Hematopoietic multipotent progenitor cell treated with erythropoietin and hydrocortisone succinate and interleukin-3 and kit ligand, for 8 days (in vitro differentiated cells): ENCODE data around the gene SYCN.
"Not testable (repeated sequence)": the region's sequence is repeated elsewhere in the genome, so short reads cannot be mapped to it uniquely, and the experiment has no call there.

Source experiments
- DNase-seq: peaks from one replicate; pipeline ENCODE4 v3.0.0-alpha.2; 2015

The SYCN gene, protein sequence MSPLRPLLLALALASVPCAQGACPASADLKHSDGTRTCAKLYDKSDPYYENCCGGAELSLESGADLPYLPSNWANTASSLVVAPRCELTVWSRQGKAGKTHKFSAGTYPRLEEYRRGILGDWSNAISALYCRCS

DNA sequence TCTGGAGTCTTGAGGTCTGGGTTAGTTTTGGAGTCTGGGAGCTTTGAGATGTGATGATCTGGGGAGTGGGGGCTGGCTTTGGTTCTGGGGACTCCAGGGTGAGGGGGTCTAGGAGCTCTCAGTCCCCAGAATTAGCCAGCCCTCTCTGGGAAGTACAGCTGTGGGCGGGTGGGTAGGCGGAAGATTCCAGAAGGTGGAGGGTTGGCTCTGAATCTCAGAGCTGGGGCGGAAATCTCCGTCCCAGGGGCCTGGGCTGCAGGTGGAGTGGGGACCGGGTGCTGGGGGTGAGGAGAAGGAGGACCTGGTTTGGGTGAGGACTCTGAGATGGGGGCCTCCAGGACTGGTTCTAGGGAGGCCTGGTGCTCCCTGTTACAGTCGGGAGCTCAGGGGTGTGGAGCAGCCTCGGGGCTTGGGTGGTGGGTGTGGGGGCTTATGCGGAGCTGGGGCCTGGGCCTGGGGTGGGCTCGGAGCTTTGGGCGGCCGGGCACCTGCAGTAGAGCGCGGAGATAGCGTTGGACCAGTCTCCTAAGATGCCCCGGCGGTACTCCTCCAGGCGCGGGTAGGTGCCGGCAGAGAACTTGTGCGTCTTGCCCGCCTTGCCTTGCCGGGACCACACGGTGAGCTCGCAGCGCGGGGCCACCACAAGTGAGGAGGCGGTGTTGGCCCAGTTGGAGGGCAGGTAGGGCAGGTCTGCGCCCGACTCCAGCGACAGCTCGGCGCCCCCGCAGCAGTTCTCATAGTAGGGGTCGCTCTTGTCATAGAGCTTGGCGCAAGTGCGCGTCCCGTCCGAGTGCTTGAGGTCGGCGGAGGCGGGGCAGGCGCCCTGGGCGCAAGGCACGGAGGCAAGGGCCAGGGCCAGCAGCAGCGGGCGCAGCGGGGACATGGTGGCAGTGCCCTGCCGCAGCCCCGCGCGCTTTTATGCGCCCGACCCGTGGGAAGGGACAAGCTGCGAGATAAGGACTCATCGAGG lies at the start of gene SYCN:
TSS of gene SYCN (minus strand) at position 892 of the 970 bp plus-strand sequence. CDS start at position 883, 9 bp downstream.
- peak; percentile 12 for DNase-seq

DNA sequence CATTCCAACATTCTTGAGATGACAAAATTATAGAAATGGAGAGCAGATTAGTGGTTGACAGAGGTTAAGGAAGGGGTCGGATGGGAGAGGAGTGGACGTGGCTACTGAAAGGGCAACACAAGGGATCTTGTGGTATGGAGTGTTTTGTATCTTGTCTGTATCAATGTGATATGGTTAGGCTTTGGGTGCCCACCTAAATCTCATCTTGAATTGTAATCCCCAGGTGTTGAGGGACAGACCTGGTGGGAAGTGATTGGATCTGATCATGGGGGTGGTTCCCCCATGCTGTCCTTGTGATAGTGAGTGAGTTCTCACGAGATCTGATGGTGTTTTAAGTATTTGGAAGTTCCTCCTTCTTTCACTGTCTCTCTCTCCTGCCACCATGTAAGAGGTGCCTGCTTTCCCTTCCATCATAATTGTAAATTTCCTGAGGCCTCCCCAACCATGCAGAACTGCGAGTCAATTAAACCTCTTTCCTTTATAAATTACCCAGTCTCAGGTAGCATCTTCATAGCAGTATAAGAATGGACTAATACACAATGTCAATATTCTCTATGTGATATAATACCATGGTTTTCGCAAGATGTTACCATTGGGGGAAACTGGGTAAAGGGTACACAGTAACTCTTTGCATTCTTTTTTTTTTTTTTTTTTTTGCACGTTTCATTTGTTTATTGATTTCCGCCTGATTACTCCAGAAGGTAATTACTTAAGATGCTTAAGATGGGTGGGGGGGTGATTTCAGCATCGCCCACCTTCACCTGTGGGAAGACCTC lies 49.5 kb upstream of the SYCN start:
- DNase-seq: peak; percentile 44

DNA sequence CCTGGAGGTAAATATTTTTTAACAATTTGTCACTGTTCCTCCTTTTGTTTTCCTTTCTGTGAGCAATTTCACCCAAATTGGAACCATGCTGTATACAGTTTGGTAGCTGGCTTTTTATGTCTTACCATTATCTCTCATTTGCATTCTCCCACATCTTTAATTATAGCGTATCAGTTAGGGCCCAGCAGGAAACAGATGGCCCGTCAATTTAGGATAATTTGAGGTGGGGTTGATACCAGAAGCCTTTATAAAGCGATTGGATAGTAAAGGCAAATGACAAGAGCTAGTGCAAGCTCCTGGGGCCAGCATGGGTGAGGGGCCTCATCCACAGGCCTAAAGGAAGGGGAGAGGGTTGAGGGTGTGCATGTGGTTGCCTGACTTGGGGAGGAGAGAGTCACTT lies 48.4 kb upstream of the SYCN start:
- peak; percentile 96 for DNase-seq

DNA sequence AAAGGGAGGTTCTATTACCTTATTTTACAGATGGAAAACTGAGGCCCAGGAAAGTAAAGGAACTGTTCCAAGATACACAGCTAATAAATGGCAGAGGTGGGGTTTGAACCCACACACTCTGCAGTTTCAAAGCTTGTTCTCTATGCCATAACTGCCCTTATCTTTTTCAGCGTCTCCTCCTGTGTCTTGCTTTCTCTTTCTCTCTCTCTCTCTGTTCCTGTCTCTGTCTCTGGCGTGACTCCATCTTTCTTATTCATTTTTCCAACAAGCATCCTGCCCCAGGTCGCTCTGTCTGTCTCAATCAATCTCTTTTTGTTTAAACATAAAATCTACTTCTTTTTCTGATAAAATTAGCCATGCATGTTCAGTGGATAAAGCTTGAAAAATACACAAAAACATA lies 47.8 kb upstream of the SYCN start:
- DNase-seq: peak; percentile 79

DNA sequence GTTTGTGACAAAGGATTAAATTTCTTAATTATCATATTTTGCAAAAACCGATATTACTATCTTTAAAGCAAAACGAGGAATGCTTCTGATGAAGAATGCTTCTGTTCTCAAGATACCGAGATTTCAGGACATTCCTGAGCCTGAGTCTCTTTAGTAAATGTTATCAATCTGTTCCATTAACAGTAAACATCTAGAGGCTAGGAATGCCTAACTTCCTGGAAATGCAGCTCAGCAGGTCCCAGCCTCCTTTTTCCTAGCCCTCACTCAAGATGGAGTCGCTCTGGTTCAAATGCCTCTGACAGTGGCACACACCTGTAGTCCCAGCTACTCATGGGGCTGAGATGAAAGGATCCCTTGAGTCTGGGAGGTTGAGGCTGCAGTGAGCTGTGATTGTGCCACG lies 47.0 kb upstream of the SYCN start:
- no peak for DNase-seq

DNA sequence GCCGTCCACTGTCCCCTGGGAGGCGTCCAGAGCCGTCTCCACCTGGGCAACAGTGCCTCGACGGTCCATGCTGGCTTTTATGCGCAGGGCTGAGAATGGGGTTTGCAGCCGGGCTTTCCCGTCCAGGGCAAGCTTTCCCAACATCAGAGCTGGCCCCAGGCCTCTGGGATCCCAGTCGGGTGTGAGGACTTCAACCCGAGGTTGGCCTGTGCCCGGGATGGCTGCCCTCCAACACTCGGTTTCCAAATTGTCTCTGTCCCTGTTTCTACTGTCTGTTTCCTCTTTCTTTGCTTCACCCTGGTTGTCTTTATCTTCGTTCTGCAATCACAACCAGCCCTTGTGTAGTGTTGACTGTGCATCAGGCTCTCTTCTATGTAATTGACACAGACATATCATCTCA lies 44.7 kb upstream of the SYCN start, which contains the start of gene IFNL4:
TSS of gene IFNL4 (minus strand) at position 51 of the 400 bp plus-strand sequence.
- no peak for DNase-seq

DNA sequence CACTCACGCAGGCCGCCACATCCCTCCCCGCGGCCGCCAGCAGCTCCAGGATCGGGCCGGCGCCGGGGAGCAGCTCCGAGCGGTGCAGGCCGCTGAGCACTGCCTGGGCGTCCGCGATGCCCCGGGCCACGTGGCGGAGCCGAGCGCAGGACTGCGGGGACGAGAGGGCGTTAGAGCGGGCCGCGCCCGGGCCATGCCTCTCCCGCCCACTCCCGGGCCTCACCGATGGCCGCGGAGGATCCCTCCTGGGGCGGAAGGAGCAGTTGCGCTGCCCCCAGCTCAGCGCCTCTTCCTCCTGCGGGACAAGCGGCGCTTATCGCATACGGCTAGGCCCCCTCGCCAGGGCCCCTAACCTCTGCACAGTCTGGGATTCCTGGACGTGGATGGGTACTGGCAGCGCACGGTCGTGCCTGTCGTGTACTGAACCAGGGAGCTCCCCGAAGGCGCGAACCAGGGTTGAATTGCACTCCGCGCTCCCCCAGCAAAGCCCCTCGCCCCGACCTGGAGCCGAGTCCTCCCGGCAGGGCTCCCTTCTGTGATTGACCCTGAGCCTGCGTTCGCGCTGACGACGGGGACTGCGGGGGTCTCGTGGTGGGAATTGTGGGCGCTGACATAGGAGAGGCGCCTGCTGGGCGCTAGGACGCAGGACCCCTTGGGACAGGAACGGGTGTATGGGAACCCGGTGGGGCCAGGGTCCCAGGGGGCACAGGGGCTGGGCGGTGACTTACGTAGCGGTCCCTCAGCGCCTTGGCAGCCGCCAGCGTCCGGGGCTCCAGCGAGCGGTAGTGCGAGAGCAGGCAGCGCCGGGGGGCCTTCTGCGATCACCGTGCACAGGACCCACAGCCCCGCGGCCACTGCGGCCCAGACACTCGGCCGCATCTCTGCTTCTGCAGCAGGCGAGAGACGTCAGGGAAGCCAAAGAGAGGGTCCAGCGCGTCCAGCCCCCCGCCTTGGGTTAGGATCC lies 43.9 kb upstream of the SYCN start:
- peak; percentile 32 for DNase-seq

DNA sequence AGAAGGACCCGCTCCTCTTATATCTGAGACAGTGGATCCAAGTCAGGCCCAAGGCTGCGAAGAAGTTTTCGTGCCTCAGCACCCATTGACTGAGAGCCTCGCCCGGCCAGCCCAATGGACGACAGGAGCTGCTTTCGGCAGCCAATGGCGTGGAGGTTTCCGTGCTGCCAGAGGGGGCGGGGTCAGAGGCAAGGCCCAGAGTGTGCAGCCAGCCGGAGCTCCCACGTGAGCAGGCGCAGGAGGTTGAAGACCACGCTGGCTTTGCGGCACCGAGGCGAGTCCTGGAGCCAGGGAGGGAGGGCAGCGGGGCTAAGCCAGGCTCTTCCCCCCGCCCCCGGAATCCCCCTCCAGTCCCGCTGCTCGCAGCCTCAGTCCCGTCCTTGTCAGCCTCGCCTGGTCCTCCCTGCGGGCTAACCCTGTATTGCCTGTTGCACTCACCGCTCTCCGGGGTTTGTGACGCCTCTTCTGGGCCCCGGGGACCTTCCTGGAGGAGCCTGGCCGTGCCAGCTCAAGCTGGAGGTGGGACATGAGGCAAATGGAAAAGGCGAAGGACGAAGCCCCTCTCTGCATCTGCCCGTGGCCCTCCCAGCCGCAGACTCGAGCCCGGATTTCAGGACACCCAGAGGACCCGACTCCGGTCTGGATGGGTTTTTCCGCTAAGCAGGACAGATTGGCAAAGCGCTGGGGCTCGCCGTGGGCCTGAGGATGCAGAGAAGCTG lies 43.0 kb upstream of the SYCN start:
- peak; percentile 34 for DNase-seq

DNA sequence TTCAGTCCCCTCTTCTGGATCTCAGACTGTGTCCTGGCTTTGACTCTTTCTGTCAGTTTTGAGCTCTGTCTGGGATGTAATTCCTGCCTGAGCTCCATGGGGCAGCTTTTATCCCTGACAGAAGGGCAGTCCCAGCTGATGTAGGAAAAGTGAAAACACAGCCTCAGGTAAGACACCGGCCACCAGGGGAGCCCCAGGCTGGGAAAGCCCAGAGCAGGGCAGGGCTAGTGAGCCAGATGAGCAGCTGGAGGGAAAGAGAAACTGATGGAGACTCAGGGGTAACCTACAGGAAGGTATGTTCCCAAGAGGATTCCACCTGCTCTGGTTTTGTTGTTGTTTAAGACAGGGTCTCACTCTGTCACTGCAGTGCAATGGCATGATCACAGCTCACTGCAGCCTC lies 41.1 kb upstream of the SYCN start:
- DNase-seq: not testable (repeated sequence)

DNA sequence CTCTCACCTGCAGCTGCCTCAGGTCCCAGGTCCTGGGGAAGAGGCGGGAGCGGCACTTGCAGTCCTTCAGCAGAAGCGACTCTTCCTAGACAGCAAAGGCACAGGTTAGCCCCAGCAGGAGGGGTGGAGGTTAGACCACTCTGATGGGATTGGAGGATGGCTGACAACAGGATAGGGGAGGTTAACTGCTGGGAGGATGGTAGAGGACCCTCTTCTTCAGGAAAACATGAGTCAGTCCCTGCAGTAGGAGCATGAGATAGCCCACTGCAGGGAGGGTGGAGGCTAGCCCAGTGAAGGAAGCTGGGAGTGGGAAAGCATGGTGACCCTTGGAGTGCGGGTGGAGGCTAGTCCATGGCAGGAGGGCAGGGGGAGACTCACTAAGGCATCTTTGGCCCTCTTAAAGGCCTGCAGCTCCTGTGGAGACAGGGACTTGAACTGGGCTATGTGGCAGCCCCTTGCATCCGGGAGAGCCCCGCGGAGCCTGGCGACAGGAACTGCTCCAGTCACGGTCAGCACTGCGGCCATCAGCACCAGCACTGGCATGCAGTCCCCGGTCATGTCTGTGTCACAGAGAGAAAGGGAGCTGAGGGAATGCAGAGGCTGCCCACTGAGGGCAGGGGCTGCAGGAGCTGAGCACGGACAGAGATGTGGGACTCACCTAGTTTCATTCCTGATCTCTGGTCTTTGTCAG lies 40.5 kb upstream of the SYCN start, which contains the start of gene IFNL3:
TSS of gene IFNL3 (minus strand) at position 597 of the 691 bp plus-strand sequence. CDS start at position 558, 39 bp downstream.
- not testable (repeated sequence) for DNase-seq

DNA sequence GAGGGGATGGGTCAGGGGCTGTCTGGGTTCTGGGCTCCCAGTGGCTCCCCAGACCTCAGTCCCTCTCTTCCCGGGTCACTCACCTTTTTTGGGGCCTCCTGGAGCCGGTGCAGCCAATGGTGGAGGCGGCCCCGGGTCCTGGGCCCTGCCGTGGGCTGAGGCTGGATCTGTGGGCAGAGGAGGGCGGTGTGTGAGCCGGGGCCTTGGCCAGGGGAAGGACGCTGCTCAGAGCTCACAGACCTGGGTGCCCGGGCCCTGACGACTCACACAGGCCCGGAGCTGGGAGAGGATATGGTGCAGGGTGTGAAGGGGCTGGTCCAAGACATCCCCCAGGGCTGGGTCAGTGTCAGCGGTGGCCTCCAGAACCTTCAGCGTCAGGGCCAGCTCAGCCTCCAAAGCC lies 39.7 kb upstream of the SYCN start:
- not testable (repeated sequence) for DNase-seq

DNA sequence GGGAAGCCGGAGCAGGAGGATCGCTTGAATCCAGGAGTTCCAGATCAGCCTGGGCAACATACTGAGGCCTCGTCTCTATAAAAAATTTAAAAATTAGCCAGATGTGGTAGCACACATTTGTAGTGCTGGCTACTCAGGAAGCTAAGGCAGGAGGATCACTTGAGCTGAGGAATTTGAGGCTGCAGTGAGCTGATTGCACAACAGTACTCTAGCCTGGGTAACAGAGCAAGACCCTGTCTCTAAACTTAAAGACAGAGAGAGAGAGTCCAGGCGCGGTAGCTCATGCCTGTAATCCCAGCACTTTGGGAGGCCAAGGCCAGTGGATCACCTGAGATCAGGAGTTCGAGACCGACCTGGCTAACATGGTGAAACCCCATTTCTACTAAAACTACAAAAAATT lies 36.4 kb upstream of the SYCN start:
- no peak for DNase-seq

DNA sequence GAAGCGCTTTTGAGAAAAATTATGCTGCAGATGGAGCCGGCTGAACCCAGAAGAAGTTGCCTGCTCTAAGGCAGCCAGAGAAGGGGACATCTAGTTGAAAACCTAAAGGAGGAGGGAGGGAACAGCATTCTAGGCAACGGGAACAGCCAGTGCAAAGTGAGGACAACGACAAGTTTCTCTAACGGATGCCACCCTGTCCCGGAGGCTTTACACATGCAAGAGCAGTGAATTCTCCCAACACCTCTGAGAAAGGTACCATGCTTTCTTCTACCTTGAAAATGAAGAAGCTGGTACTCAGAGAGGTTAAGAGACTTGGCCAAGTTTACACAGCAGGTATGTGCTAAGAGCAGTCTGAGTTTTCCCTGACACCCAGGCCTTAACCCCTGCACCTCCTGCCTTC lies 34.9 kb upstream of the SYCN start:
- DNase-seq: no peak

DNA sequence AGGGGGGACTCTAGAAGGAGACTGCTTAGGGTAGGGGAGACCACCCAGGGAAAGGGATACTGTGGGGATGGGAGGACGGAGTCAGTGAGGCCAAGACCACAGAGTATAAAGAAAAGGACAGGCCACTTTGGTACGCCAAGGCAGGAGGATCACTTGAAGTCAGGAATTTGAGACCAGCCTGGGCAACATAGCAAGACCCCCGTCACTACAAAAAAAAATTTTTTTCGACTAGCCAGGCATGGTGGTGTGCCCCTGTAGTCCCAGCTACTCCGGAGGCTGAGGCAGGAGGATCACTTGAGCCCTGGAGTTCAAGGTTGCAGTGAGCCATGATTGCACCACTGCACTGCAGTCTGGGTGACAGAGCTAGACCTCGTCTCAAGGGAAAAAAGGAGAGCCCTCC lies 34.1 kb upstream of the SYCN start:
- no peak for DNase-seq

DNA sequence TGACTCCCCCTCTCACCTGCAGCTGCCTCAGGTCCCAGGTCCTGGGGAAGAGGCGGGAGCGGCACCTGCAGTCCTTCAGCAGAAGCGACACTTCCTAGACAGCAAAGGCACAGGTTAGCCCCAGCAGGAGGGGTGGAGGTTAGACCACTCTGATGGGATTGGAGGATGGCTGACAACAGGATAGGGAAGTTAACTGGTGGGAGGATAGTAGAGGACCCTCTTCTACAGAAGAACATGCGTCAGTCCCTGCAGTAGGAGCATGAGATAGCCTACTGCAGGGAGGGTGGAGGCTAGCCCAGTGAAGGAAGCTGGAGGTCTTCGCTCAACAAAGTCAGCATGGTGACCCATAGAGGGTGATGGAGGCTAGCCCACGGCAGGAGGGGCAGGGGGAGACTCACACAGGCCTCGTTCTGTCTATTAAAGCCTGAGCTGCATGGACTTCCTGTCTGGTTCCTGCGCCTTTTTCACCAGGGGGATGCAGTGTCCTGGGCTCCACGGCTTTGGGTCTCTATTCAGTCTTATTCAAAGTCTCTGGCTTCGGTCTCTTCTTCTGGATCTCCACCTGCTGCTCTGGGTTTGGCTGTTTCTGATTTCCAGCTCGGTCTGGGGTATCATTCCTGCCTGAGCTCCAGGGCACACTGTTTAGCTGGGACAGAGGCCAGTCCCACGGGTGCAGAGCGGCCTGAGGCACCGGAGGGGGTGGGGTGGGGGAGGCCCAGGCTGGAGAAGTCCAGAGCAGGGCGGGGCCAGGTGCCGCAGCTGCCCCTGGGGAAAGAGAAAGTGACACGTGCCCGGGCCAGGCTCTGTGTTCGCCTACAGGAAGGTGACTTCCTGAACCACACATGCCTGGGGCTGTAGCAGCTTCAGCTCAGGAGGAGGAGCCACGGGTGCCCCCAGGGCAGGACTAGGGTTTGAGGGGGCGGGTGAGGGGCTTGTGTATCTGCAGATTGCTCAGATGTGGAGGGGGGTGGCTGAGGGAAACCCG lies 33.4 kb upstream of the SYCN start:
- DNase-seq: no peak

DNA sequence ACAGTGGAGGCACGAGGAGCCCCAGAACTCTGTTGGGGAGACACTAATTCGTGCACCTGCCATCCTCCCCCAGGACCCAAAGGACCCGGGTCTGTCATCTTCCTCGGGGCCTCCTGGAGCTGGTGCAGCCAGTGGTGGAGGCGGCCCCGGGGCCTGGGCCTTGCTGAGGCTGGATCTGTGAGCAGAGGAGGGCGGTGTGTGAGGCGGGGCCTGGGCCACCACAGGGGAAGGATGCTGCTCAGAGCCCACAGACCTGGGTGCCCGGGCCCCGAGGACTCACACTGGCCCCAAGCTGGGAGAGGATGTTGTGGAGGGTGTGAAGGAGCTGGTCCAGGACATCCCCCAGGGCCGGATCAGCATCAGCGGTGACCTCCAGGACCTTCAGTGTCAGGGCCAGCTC lies 32.5 kb upstream of the SYCN start:
- no peak for DNase-seq

DNA sequence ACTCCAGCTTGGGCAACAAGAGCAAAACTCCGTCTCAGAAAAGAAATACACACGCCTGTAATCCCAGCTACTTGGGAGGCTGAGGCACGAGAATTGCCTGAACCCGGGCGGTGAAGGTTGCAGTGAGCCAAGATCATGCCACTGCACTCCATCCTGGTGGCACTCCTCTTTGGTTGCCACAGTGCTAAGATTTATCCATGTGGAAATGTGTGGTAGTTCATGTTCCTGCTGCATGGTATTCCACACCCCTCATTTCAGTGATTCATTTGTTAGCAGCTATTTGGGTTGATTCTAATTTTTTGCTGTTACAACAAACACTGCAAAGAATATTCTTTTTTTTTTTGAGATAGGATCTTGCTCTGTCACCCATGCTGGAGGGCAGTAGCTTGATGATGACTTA lies 28.6 kb upstream of the SYCN start:
- no peak for DNase-seq

DNA sequence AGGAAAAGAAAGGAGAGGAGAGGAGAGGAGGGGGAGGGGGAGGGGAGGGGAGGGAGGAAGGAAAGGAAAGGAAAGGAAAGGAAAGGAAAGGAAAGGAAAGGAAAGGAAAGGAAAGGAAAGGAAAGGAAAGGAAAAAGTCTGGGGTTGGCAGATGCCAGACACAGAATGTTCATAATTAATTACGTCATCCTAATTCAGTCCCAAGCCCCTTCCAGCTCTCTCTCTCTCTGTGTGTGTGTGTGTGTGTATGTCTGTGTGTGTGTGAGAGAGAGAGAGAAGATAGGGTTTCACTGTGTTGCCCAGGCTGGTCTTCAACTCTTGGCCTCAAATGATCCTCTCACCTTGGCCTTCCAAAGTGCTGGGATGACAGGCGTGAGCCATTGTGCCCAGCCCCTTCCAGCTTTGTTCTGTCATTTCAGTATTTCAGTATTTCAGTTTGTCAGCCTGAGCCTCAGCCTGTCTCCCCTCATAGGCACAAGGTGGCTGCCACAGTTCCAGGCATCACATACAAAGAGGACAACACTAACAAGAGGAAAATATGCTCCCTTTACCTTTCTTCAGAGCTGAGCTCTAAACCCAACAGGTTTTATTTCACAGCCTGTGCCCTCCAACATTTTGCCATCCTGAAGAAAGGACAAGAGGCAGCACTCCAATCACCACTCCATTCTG lies 26.2 kb upstream of the SYCN start:
- no peak for DNase-seq

DNA sequence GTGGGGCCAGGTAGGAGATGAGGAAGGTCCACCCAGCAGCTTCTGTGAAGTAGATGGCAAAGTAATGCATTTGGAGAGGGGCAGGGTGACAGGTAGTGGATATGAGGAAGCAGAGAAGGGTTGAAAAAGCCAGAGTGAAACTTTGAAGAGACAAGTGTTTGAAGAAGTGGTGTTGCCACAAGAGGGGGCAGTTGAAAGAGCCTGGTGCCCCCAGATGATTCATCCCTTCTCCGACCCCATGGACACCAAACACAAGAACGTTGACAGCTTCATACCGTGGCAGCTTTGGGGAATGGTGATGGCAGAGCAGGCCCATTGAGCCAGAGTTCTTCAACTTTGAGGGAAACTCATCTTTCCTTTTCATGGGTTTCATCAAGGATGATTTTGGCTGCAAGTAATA lies 20.8 kb upstream of the SYCN start:
- peak; percentile 42 for DNase-seq
